GM18498 (cell line): ENCODE data around the gene MUL1.
"Not testable (repeated sequence)": the region's sequence is repeated elsewhere in the genome, so short reads cannot be mapped to it uniquely, and the experiment has no call there.

ENCODE experiments used
- ATAC-seq: cut with Tn5 transposase; IDR thresholded peaks from one replicate; pipeline ENCODE4 v1.9.1; 2021; ENCODE audit warnings: mild to moderate bottlenecking, moderate library complexity; ENCODE audit not compliant: unreplicated experiment

Gene MUL1

DNA sequence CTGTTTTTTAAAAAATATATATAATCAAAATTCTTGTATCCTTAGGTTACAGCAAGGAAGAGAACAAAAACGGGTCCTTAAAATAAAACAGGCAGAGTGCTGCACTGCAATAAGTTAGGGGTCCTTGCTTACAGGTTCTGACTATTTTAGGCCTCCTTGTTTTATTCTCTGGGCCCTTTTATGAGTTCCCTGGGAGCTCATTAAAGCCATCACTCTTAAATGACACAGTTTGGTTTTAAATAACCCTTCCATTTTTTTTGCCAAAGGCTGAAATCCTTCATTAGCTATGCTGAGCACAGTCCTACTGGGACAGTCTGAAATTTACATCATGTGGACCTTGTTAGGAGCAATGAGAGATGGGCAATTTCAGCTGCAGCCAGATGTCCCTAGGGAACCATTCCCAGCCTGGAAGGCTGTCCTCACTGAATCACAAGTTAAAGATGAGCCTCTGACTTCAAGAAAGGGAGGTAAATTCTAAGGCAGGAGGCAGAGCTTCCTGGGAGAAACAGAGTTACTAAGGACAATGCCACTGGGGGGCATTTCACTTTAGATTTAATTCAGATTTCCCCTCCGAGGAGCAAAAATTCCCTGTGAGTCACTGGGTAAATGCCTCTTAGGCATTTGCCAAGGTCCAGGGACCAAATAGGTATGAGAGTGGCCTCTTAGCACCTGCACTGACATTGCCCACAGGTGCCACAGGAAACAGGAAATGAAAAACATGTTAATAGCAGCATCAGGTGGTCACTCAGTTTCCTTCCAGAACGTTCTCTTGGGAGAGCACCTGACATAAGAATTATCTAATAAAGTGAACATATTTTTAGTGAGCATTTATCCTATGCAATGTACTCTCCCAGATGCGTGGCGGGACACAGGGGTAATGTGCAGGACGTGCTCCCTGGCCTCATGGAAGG is 3.8 kb upstream of the MUL1 start:
- no peak for ATAC-seq

DNA sequence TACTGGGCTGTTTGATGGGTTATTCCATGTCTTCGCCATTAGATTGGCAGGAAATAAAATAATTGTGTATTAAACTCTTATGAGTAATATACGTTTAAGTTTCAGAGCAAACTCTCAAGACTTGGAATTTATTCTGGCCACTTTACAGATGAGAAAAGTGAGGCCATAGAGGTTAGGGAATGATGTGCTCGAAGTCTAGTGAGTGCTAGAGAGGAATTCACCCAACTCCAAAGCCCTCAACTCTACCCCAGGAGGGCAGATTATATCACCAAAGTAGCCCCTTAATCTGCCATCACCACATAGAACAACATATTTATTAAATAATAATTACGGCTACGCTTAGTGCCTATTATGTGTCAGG is 440 bp upstream of the MUL1 start:
- peak; percentile 10 for ATAC-seq

DNA sequence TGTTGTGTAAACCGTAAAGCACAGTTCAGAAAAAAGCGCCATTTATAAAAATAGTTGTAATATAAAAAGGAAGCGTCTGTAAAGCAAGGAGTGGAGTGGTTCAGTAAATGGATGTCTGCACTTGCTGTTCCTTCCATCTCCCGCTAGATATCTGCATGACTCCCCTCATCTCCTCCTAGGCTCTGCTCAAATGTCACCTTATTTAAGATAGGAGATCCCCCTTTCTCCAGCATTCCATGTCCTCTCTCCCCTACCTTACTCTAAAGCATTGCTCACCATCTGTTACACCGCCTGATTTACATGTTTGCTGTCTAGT is 745 bp downstream of the MUL1 start:
- ATAC-seq, result no peak

DNA sequence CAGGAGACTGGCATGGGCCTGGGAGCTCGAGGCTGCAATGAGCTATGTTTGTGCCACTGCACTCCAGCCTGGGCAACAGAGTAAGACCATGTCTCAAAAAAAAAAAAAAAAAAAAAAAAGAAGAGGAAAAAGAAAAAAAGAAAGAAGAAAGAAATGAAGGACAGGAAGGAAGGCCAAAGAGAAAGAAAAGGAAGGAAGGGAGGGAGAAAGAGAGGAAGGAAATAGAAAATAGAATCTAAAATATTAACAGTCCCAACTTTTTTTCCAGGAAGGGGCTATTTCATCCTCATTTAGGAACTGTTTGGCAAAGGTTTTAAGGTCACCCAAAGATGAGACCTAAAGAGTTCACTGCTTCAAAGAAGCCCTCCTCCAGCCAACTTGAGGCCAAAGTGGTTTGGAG is 2.5 kb downstream of the MUL1 start:
- ATAC-seq, result no peak

DNA sequence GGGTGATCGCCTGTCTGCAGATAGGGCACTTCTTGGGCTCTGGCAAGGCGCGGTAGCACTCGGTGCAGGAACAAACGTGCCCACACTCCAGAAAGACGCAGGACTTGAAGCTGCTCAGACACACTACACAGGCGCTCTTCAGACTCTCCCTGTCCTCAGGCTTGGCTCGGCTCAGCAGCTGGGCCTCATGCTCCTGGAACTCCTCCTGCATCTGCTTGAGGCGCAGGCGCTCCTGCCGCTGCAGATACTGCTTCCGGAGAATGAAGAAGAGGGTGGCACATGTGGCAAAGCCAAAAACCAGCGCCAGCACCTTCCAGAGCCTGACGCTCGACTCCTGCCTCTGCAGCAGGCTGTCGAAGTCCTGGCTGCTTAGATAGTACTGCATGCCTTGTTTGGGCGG is 7.2 kb downstream of the MUL1 start:
- no peak for ATAC-seq

DNA sequence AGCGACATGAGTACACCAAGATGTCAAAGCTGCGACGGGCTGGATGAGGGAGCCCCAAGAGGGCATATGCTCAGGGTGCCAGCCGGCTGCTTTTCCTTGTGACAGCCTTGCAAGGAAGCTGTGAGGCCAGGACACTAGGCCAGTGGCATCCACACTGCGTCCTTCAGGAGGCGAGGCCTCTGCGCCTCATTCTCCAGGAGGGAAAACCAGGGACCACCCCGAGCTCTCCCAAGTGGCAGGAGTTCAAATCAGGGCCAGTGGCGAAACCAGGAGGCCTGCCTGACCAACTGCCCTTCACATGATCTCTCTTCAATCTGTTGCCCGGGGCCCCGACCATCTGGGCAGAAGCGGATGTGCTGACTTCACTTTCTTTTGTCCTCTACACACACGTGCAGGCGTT is 8.2 kb downstream of the MUL1 start:
- ATAC-seq, result no peak

DNA sequence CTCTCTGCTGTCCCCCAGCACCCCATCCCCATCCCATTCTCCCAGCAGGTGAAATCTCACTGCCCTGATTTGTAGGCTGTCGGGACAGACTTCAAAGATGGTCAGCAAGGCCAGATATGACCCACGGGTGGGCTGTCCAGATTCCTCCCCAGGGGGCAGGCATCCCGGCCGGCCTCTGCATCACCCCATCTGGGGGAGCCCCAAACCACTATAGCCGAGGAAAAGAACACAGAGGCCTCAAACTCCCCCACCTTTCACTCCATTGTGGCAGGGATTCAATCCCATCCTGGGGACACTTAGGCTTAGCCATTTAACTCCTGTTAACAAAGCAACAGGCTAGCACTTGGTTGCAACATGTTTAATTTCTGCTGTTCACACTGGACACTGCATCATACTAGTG is 8.8 kb downstream of the MUL1 start:
- ATAC-seq, result no peak

DNA sequence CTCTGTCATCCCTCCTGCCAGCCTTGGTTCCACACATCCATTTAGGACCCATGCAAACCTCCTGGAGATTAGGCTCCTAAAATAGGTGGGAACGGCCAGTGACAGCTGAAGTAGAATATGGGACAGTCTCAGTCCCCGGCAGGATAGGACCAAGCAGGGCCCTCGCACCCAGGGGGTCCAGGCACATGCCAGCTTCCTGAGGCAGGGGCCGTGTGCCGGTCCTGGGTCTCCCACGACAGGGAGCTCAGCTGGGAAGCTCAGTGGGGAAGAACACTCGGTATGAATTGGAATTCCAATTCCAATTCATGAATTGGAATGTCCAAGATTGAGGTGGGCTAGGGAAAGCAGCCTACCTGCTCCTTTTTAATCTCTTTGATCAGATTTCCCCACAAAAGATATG is 9.8 kb downstream of the MUL1 start:
- ATAC-seq, result no peak

DNA sequence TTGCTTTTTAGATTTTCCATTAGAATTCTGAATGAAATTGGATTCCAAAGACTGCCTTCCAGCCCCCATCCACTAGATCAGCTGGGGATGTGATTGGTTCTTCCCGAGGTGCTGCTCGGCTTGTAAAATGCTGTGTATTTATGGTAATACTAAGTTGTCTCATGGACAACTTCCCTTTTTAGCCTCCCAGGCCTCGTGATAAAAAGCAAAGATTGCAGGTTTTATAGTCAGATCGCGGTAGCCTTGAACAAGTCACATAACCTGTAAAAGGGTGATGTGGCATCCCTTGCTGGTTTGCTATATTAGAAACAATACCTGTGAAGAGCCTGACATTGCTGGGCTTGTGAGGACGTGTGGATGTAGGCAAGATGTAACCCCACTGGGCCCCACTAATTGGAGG is 10.4 kb downstream of the MUL1 start:
- ATAC-seq, result no peak

DNA sequence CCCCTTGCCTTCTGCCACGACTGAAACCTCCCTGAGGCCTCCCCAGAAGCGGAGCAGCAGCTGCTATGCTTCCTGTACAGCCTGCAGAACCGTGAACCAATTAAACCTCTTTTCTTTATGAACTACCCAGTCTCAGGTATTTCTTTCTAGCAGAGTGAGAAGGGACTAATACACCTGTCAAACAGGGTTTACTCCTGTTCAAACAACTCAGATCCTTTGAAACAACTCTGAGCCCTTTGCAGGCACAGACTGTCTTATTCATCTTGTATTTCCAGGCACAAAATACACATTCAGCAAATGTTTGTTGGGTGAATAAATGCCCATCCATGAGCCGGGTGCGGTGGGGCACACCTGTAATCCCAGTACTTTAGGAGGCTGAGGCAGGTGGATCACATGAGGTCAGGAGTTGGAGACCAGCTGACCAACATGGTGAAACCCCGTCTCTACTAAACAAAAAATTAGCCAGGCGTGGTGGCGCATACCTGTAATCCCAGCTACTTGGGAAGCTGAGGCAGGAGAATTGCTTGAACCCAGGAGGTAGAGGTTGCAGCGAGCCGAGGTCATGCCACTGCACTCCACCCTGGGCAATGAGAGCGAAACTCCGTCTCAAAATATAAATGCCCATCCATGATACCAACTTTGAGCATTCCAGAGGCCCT is 11.1 kb downstream of the MUL1 start:
- not testable (repeated sequence) for ATAC-seq

DNA sequence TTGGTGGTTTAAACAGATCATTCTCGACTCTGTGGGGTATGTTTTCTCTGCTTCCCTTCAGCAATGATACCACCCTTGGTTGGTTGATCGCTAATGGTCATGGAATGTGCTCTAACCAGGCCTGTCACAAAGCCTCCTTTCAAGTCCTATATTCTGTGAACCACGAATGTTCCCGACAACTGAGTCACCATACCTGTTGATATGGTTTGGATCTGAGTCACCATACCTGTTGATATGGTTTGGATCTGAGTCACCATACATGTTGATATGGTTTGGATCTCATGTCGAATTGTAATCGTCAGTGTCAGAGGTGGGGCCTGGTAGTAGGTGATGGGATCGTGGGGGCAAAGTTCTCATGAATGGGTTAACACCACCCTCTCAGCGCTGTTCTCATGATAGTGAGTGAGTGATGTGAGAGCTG is 11.7 kb downstream of the MUL1 start:
- no peak for ATAC-seq

DNA sequence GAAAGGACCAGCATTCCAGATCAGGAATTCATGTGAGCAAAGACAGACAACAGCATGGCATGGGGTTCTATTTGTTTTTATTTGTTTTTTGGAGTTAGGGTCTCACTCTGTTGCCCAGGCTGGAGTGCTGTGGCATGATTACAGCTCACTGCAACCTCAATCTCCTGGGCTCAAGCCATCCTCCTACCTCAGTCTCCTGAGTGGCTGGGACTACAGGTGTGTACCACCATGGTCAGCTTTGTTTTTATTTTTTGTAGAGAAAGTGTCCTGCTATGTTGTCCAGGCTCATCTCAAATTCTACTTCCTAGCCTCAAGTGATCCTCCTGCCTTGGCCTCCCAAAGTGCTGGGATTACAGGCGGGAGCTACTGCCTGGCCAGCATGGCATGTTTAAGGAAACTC is 12.3 kb downstream of the MUL1 start:
- ATAC-seq, result no peak

DNA sequence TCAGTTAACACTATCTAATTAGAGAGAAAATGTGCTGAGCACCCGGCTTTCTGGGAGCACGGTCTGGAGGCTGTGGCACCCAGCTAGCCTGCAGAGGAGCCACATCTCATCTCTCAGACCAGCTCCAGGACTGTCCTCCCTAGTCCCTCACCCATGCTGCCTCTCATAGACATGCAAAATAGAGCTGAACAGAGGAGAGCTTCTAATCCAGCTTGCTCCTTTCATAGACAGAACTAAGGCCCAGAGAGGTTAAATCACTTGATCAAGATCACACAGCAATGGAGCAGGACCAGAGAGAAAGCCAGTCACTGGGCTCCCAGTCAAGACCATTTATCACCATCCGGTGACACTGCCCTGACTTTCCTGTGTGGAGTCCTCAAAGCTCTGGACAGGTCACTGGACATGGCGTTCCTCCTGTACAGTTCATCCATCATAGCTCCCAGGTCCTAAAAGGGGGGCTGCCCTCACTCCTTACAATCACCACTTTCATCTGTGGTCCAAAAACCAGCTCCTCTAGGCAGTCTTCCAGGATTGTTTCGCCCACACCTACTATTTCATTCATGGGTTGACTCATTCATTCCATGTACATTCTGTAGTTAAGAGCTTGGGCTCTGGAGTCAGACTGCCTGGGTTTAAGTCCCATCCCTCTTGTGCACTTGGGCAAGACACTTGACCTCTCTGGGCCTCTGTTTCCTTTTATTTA is 13.2 kb downstream of the MUL1 start:
- ATAC-seq, result no peak

DNA sequence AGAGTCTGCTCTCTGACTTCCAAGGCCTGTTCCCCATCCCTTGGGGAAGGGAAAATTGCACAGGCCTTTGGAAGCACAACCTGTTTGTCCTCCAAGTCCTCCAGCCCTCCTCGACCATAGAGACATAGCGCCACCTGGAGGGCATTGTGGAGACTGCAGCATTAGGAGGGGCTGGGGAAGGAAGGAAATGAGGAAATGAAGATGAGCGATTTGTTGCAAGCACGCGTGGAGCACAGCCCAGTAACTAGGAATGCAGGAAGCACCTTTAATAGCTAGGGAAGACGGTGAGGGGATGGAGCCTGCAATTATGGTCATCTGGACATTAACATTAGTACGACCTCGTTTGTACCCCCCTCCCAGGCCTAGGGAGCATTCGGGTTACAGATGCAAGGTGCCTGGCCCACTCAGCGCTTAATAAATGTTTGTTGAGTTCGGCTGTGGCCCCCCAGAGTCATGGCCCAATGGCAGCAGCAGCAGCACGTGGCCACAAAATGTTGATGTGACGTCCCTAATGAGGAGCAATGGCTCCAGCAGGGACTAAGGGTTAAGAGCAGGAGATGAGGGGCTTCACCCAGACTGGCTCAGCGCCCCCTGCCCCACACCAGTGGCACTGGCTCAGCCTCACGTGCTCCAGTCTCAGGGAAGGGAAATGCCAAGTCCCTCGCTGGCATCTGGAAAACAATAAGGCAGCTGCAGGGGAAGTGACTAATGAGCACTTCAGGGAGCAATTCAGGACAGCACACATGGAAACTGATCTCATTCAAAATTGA is 13.9 kb downstream of the MUL1 start:
- ATAC-seq, result no peak

DNA sequence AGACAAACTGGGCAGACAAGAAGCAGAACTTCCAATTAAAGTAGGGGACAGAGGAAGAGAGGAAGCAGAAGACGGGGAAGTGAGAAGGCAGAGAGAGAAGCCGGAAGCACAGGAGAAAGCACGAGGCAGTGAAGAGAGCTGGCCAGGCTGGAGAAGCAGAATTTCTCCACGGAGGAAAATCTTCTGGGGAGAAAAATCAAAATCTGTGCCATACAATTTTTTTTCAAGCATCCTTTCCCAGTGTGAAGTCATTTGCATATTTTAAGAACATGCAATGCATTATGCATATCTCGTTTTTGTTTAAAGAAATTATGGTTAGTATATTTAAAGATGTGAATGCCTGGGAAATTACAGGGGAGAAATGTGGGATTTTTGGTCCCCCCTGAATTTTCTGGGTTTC is 14.6 kb downstream of the MUL1 start:
- ATAC-seq, result no peak

DNA sequence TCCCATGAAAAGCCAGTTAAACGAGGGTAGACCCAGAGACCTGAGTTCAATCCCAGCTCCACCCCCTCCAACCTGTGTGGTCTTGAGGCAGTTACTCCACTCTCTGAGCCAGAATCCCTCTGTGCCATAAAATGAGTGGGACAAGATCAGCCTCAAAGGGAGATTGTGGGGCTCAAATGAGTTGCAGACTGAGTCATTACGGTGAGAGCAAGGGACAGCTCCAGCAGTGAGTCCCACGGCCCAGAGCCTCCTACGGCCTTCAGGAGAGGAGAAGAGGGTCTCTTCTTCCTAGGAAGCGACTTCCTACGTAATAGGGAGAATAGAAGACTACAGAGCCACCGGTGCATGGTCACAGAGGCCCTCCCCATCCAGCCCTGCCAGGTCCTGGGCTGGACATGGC is 15.2 kb downstream of the MUL1 start:
- no peak for ATAC-seq

DNA sequence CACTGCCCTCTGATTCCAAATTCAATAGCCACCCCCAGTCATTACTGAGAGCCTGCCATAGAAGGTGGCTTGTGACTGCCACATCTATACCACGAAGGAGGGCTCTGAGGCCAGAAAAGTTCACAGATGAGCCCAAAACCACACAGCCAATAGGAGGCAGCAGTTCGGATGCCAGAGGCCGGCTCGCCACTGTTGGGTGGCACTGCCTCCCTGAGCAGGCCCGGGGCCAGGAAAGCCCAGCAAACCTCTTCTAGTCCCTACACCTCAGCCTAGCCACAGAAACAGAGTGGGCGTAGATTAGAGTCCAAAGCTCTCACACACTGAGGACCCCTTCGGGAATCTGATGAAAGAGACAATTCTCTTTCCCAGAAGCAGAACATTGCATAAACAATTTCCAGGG is 16.1 kb downstream of the MUL1 start:
- ATAC-seq, result no peak

DNA sequence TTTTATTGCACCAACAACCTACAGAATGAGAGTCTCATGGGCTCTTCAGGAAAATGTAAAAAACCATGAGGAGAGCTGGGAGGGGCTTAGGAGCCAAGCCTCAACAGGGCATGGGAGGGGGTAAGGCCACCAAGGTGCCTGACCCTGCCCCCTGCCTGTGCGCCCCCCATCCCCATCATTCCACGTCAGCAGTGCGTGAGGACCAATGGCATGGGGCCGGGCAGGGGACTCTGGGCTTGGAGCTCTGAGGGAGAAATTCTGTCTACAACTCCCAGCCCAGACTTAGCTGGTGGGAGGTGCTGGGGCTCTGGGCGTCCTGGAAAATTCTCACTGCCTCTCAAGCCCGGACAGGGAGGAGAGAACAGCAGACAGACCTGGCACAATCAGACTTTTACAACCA is 16.8 kb downstream of the MUL1 start:
- no peak for ATAC-seq

DNA sequence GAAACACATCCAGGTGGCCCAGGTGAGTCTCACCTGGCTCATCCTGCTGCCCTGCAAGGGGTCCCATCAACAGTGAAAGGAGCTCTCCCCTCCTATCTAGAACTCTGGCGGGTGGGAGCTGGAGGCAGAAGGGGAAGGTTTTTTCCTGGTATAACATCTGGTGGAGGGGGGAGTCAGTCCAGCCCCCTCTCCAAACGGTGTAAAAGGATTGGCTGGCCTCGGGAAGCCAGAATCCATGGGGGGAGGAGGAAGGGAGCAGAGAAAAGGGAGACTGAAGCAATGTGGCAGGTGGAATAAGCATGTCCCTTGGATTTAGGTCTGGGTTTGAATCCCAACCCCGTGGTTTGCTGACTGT is 20.7 kb downstream of the MUL1 start:
- ATAC-seq, result no peak

DNA sequence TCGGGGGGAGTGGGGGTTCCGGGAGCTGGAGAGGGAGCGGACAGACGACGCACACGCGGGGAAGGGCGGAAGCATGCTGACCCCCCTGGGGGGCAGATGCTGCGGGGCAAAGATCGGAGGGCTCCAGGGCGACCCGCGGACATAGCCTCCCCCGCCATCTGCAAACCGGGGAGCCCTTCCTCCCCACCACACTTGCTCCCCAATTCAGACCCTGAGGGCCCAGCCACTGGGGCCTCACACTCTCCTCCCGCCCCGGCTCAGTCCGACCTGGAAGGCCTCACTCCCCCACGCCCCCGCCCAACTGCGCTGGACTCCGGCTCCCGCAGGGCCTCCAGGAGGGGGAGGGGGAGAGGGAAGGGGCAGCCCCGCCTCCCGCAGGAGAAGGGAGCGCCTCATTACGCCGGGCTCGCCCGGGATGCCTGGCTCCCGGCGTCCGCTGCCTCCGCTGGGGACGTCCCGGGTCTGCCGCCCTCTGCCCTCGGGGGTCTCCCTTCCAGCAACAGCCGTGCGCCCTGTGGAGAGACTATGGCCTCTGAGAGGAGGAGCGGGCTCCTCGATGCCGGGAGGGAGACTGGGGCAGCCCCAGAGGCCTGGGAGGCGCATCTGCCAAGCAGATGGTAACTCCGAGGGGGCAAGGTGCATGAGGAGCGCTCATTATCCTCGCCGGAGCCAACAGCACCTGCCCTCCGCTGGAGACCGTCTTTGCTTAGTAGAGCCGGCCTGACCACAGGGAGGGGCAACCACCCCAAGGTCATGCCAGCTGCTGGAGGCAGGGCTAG is 21.3 kb downstream of the MUL1 start:
- no peak for ATAC-seq
